ENCODE results near the gene INS.

DNA sequence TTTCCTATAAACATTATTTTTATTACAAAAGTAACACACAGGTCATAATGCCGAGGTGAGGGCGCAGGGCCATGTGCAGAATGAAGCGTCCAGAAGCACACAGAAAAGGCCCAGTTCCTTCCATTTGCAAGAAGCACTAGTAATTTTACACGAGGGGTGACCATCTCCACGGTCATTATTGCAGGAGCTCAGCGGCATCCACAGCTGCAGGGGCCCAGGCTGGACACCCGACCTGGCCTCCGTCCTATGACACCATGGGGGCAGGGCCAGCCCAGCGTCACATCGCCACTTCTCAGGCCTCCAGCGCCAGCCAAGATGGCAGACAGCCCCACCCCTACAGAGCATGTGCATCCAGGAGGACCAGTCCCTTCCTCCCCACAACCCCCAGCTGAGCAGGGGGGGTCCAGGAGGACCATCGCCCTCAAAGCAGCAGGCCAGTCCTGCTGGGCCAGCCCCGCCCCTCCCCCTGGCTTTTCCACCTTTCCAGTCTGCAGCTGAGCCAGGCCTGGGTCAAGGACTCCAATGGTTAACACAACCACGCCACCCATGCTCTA, 25.3 kb downstream of the INS start:
- TF ChIP-seq, protein P1, sequence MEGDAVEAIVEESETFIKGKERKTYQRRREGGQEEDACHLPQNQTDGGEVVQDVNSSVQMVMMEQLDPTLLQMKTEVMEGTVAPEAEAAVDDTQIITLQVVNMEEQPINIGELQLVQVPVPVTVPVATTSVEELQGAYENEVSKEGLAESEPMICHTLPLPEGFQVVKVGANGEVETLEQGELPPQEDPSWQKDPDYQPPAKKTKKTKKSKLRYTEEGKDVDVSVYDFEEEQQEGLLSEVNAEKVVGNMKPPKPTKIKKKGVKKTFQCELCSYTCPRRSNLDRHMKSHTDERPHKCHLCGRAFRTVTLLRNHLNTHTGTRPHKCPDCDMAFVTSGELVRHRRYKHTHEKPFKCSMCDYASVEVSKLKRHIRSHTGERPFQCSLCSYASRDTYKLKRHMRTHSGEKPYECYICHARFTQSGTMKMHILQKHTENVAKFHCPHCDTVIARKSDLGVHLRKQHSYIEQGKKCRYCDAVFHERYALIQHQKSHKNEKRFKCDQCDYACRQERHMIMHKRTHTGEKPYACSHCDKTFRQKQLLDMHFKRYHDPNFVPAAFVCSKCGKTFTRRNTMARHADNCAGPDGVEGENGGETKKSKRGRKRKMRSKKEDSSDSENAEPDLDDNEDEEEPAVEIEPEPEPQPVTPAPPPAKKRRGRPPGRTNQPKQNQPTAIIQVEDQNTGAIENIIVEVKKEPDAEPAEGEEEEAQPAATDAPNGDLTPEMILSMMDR (IDR thresholded peaks at IDR 0.05 in 2 of 3, conservative IDR thresholded peaks at IDR 0.05 in 1 of 3; ENCODE audit: control insufficient read depth in 2 of 3, extremely low read depth in 1 of 3, insufficient read depth in 1 of 3, low read depth in 3 of 3, low read length in 3 of 3), result no peak
- no peak for TF ChIP-seq SUZ12 (IDR thresholded peaks at IDR 0.05; ENCODE audit: unreplicated experiment)
- TF ChIP-seq MYB (IDR thresholded peaks at IDR 0.05; ENCODE audit: borderline replicate concordance, low read depth, low read length), result no peak
- TF ChIP-seq RAD21 (IDR thresholded peaks at IDR 0.05; ENCODE audit: insufficient read depth, low read depth, low read length), result no peak
- TF ChIP-seq, protein P2, sequence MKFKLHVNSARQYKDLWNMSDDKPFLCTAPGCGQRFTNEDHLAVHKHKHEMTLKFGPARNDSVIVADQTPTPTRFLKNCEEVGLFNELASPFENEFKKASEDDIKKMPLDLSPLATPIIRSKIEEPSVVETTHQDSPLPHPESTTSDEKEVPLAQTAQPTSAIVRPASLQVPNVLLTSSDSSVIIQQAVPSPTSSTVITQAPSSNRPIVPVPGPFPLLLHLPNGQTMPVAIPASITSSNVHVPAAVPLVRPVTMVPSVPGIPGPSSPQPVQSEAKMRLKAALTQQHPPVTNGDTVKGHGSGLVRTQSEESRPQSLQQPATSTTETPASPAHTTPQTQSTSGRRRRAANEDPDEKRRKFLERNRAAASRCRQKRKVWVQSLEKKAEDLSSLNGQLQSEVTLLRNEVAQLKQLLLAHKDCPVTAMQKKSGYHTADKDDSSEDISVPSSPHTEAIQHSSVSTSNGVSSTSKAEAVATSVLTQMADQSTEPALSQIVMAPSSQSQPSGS (IDR thresholded peaks at IDR 0.05; ENCODE audit: low read length), result no peak
- TF ChIP-seq POLR2AphosphoS2 (IDR thresholded peaks at IDR 0.05; ENCODE audit: low read depth, low read length), result no peak
- no peak for TF ChIP-seq NRF1 (conservative IDR thresholded peaks at IDR 0.05; ENCODE audit: low read depth, low read length)
- TF ChIP-seq MXI1 (IDR thresholded peaks at IDR 0.05; ENCODE audit: low read depth, low read length), result no peak
- TF ChIP-seq EP300 (IDR thresholded peaks at IDR 0.05; ENCODE audit: borderline replicate concordance in 1 of 2, control insufficient read depth in 1 of 2, low read depth in 2 of 2, low read length in 2 of 2), result no peak
